ENCODE results near the gene ZFP36L2.
"Not testable (repeated sequence)": the region's sequence is repeated elsewhere in the genome, so short reads cannot be mapped to it uniquely, and the experiment has no call there.

Gene ZFP36L2

GRCh38 chr2:43206602-43207001 lies 19.8 kb downstream of the ZFP36L2 start:
- no peak for DNase-seq

- DNase-seq: no peak
Observed at GRCh38 chr2:43203373-43203772, 23.0 kb downstream of the ZFP36L2 start.

- no peak for DNase-seq
Observed at GRCh38 chr2:43202289-43202688, 24.1 kb downstream of the ZFP36L2 start.

GRCh38 chr2:43201497-43201896 lies 24.9 kb downstream of the ZFP36L2 start:
- DNase-seq: no peak

GRCh38 chr2:43201016-43201415 lies 25.4 kb downstream of the ZFP36L2 start:
- no peak for DNase-seq

GRCh38 chr2:43199492-43200488 lies 26.6 kb downstream of the ZFP36L2 start:
- no peak for DNase-seq

- no peak for DNase-seq
Observed at GRCh38 chr2:43198263-43198662, 28.1 kb downstream of the ZFP36L2 start.

GRCh38 chr2:43197588-43197896 lies 28.9 kb downstream of the ZFP36L2 start:
- DNase-seq: no peak

- DNase-seq: no peak
Observed at GRCh38 chr2:43196768-43197587, 29.4 kb downstream of the ZFP36L2 start.

GRCh38 chr2:43194121-43194869 lies 32.1 kb downstream of the ZFP36L2 start:
- no peak for DNase-seq

- DNase-seq: no peak
Observed at GRCh38 chr2:43193652-43194120, 32.7 kb downstream of the ZFP36L2 start.

- DNase-seq: no peak
Observed at GRCh38 chr2:43192744-43193651, 33.4 kb downstream of the ZFP36L2 start.

GRCh38 chr2:43191947-43192516 lies 34.4 kb downstream of the ZFP36L2 start:
- DNase-seq: no peak

GRCh38 chr2:43190311-43191052 lies 35.9 kb downstream of the ZFP36L2 start:
- DNase-seq: no peak

GRCh38 chr2:43189861-43190260 lies 36.5 kb downstream of the ZFP36L2 start:
- DNase-seq: not testable (repeated sequence)

- no peak for DNase-seq
Observed at GRCh38 chr2:43188561-43189386, 37.6 kb downstream of the ZFP36L2 start.

GRCh38 chr2:43186679-43187374 lies 39.6 kb downstream of the ZFP36L2 start:
- DNase-seq: no peak

- DNase-seq: no peak
Observed at GRCh38 chr2:43186321-43186678, 40.1 kb downstream of the ZFP36L2 start.

GRCh38 chr2:43185146-43185545 lies 41.3 kb downstream of the ZFP36L2 start:
- DNase-seq: no peak
